Body of pancreas (tissue), 4 donors: Measurements from ENCODE around the gene BBX.

Source experiments
- CTCF ChIP-seq, 7 experiments: fragments of 450-650 bp in 4 of 7; fragments of 200-600 bp in 3 of 7; sonication (generic) in 3 of 7; IDR thresholded peaks; one replicate each; pipeline ENCODE4 v1.5.1; 2016 to 2019; ENCODE audit warnings: antibody characterized with exemption in 7 of 7
- POLR2A ChIP-seq, 3 donors: fragments of 450-650 bp; IDR thresholded peaks; one replicate each; pipeline ENCODE4 v1.6.1; 2016; ENCODE audit warnings: antibody characterized with exemption in 3 of 3, mild to moderate bottlenecking in 2 of 3

- TF ChIP-seq CTCF (IDR thresholded peaks at IDR 0.05) = no peak
- TF ChIP-seq POLR2A (IDR thresholded peaks at IDR 0.05) = no peak
Measured at GRCh38 chr3:107727102-107727501, 204.3 kb downstream of the BBX start.
